Spleen (tissue), 7 donors: Measurements from ENCODE around the gene ADAMTS1.

Experiments
- POLR2A ChIP-seq, 3 donors: fragments of 450-650 bp; IDR thresholded peaks; one replicate each; pipeline ENCODE4 v1.5.1; 2017; ENCODE audit warnings: antibody characterized with exemption in 3 of 3, mild to moderate bottlenecking in 1 of 3
- POLR2AphosphoS5 ChIP-seq, 3 donors: sonication (generic); formaldehyde crosslinking; IDR thresholded peaks; one replicate each; pipeline ENCODE4 v1.5.1; 2017; ENCODE audit warnings: antibody characterized with exemption in 3 of 3
- TF ChIP-seq, protein P1 (sequence below), 11 experiments: fragments of 200-600 bp in 7 of 11; fragments of 450-650 bp in 4 of 11; sonication (generic) in 4 of 11; IDR thresholded peaks in 8 of 11; conservative IDR thresholded peaks in 3 of 11; 1 replicate in 7 of 11; 2 replicates in 4 of 11; pipeline versions ENCODE4 v1.4.0 to v1.8.0; 2016 to 2021; ENCODE audit warnings: antibody characterized with exemption in 11 of 11, inconsistent platforms in 4 of 11, mild to moderate bottlenecking in 1 of 11
- donor health status: DM: no; HTN: no; CAD: no; lungs with moderate emphysema.
- donor health status: DM: no; HTN: no; CAD: no.
- donor health status: DM: no; HTN: no; CAD: no.

DNA sequence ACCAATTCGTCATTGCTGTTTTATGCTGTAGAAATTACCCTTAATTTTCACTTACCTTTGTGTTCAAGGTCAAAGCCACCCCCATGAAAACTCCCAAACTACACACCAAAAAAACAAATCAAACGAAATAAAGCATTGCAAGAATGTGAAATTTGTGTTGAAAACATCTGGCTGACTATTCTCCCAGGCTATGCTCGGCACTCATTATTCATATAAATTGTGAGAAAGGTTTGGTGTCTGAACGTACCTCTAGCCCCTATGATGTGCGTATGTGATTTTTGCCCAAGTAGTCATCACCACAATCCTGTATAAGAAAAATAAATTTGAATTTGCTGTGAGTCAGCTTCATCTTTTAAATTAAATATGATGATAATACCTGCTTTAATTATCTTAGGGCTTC, 34.9 kb downstream of the ADAMTS1 start:
- TF ChIP-seq, protein P1, sequence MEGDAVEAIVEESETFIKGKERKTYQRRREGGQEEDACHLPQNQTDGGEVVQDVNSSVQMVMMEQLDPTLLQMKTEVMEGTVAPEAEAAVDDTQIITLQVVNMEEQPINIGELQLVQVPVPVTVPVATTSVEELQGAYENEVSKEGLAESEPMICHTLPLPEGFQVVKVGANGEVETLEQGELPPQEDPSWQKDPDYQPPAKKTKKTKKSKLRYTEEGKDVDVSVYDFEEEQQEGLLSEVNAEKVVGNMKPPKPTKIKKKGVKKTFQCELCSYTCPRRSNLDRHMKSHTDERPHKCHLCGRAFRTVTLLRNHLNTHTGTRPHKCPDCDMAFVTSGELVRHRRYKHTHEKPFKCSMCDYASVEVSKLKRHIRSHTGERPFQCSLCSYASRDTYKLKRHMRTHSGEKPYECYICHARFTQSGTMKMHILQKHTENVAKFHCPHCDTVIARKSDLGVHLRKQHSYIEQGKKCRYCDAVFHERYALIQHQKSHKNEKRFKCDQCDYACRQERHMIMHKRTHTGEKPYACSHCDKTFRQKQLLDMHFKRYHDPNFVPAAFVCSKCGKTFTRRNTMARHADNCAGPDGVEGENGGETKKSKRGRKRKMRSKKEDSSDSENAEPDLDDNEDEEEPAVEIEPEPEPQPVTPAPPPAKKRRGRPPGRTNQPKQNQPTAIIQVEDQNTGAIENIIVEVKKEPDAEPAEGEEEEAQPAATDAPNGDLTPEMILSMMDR (IDR thresholded peaks at IDR 0.05 in 8 of 11, conservative IDR thresholded peaks at IDR 0.05 in 3 of 11): no peak
- TF ChIP-seq POLR2A (IDR thresholded peaks at IDR 0.05) (no peak), POLR2AphosphoS5 (IDR thresholded peaks at IDR 0.05) (no peak)
